Measurements from ENCODE around the gene EPHA4.

Gene EPHA4

DNA sequence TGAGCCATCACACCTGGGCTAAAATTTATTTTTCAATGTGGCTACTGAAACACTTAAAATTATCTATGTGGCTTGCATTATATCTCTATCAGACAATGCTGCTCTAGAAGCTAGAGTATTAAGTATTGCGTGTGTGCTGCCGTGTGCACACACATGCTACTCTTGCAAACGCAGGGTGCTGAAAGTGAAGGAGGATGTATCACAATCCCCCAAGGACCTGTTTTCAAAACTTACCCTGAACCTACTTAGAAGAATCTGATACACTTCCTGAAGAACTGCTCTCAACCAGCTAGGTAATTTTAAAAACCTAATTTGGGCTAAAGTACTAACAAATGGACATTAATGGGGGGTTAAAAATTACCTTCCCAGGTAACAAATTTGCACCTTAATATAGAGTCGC, 66.5 kb downstream of the EPHA4 start:
- Histone ChIP-seq H3K4me1 (ENCODE audit: control insufficient read depth, insufficient read depth, low read length, poor library complexity, severe bottlenecking) (peaks cover 16% of the 10 kb centered on the region), H3K27ac (ENCODE audit: low read depth, low read length, severe bottlenecking) (no peak overlapping the region), H3K4me3 (ENCODE audit: extremely low read depth, insufficient read depth, low read length, poor library complexity, severe bottlenecking) (no peak overlapping the region), H3K9me3 (ENCODE audit: control insufficient read depth, low read length) (no peaks in the 10 kb centered on the region), H3K36me3 (ENCODE audit: control insufficient read depth, insufficient read depth, low read length) (no peaks in the 10 kb centered on the region)
- WGBS, 2 experiments (ENCODE audit: insufficient coverage in 2 of 2), result 89% methylated on average over 4 of the region's 4 CpGs; no CpG with 5 or more reads in 1 of the 2 experiments

DNA sequence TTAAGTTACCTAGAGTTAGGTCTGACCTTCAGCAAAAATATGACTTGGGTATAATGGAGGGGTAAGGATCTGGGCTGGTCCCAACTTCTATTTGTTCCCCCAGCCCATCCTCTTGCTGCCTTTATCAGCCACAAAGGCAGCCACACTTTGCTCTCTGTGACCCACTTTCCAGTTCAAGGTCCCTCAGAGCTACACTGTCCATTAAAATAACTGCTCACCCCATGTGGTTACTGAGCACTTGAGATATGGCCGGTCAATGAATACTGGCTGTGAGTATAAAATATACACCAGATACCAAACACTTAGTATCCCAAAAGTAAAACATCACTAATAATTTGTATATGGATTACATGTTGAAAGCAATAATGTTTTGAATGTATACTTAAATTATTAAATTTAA, 67.2 kb downstream of the EPHA4 start:
- WGBS, 2 experiments (ENCODE audit: insufficient coverage in 2 of 2), result no CpG with 5 or more reads among the region's 1 CpG
- H3K4me3 ChIP-seq (ENCODE audit: extremely low read depth, insufficient read depth, low read length, poor library complexity, severe bottlenecking), result no peak overlapping the region
- no peaks in the 10 kb centered on the region for H3K9me3 ChIP-seq (ENCODE audit: control insufficient read depth, low read length)
- H3K36me3 ChIP-seq (ENCODE audit: control insufficient read depth, insufficient read depth, low read length), result no peaks in the 10 kb centered on the region
- no peak overlapping the region for H3K27ac ChIP-seq (ENCODE audit: low read depth, low read length, severe bottlenecking)
- peaks cover 16% of the 10 kb centered on the region for H3K4me1 ChIP-seq (ENCODE audit: control insufficient read depth, insufficient read depth, low read length, poor library complexity, severe bottlenecking)

DNA sequence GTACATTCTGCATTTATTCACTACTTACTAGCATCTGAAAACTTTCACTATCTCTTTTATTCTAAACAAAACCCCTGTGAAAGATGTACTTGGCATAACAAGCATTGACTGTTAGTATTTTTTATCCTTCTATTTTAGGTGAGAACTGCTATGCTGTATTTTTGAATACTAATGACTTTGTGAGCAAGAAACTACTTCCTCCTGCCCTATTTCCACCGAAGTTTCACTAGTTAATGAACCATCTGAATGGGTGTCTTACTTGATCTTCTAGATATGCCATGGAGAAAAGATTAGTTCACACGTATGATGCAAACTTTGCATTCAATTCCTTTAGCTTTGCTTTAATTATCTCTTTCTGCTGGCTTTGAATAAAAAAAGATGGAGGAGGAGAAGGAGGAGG, 68.1 kb downstream of the EPHA4 start:
- peaks cover 16% of the 10 kb centered on the region for H3K4me1 ChIP-seq (ENCODE audit: control insufficient read depth, insufficient read depth, low read length, poor library complexity, severe bottlenecking)
- no peak overlapping the region for H3K4me3 ChIP-seq (ENCODE audit: extremely low read depth, insufficient read depth, low read length, poor library complexity, severe bottlenecking)
- 50% methylated on average over 1 of the region's 2 CpGs; no CpG with 5 or more reads in 1 of the 2 experiments for WGBS, 2 experiments (ENCODE audit: insufficient coverage in 2 of 2)
- no peak overlapping the region for H3K27ac ChIP-seq (ENCODE audit: low read depth, low read length, severe bottlenecking)
- H3K9me3 ChIP-seq (ENCODE audit: control insufficient read depth, low read length), result no peaks in the 10 kb centered on the region
- no peaks in the 10 kb centered on the region for H3K36me3 ChIP-seq (ENCODE audit: control insufficient read depth, insufficient read depth, low read length)

DNA sequence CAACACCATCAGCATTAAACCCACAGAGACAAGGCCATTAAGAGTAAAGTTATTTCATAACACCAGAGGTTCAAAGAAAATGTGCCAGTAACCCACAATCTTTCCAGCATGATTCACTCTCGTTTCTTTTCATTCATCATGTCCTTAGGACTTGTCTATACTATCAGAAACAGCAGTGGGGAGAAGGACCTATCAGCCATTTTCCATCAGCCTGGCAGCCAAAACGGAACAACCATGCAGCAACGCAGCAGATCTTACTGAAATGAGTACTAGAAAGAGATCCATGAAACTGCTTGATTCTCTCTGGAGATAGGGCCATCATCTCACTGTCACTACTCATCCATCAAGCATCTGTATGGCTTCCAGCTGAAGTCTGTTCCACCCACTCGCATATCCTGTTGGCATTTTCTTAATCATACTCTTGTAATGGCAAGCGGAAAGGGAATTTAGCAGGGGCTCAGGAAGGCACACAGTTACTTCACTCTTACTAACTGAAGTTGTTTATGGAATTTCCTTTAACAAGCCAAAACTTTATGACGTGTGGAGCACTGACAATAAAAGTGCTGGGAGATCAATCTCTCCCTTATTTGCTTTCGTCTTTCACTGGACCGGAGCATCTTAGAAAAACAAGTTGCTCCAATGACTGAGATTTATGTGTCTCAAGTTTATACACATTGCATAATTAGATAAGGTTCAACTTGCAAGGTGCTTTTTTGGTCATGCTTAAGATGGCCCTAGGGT, 69.7 kb downstream of the EPHA4 start:
- Histone ChIP-seq H3K27ac (ENCODE audit: low read depth, low read length, severe bottlenecking) (peak overlapping the region; percentile 3), H3K9me3 (ENCODE audit: control insufficient read depth, low read length) (no peaks in the 10 kb centered on the region), H3K4me1 (ENCODE audit: control insufficient read depth, insufficient read depth, low read length, poor library complexity, severe bottlenecking) (peaks cover 16% of the 10 kb centered on the region), H3K36me3 (ENCODE audit: control insufficient read depth, insufficient read depth, low read length) (no peaks in the 10 kb centered on the region), H3K4me3 (ENCODE audit: extremely low read depth, insufficient read depth, low read length, poor library complexity, severe bottlenecking) (no peak overlapping the region)
- 88 to 92% methylated on average over 3 to 4 of the region's 8 CpGs for WGBS, 2 experiments (ENCODE audit: insufficient coverage in 2 of 2)

DNA sequence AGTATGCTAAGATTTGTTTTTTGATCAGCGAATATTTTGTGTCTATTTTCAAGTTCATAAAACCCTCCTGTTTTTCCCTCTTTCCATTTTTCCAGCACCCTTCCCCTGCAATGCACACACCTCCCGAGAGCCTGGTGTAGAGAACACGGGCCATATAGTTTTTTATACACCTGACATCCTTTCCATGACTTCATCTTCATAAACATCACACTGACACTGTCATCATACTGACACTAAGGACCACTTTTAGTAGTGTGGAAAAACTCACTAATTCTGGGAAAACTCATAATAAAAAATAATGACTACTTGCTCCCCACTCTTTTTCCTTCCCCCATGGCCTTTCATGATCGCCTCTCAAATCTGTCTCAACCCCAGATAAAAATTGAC, 70.2 kb downstream of the EPHA4 start:
- 93 to 100% methylated on average over 3 of the region's 4 CpGs for WGBS, 2 experiments (ENCODE audit: insufficient coverage in 2 of 2)
- no peaks in the 10 kb centered on the region for H3K9me3 ChIP-seq (ENCODE audit: control insufficient read depth, low read length)
- no peak overlapping the region for H3K4me3 ChIP-seq (ENCODE audit: extremely low read depth, insufficient read depth, low read length, poor library complexity, severe bottlenecking)
- no peaks in the 10 kb centered on the region for H3K36me3 ChIP-seq (ENCODE audit: control insufficient read depth, insufficient read depth, low read length)
- peaks cover 16% of the 10 kb centered on the region for H3K4me1 ChIP-seq (ENCODE audit: control insufficient read depth, insufficient read depth, low read length, poor library complexity, severe bottlenecking)
- peak overlapping the region; percentile 3 for H3K27ac ChIP-seq (ENCODE audit: low read depth, low read length, severe bottlenecking)

DNA sequence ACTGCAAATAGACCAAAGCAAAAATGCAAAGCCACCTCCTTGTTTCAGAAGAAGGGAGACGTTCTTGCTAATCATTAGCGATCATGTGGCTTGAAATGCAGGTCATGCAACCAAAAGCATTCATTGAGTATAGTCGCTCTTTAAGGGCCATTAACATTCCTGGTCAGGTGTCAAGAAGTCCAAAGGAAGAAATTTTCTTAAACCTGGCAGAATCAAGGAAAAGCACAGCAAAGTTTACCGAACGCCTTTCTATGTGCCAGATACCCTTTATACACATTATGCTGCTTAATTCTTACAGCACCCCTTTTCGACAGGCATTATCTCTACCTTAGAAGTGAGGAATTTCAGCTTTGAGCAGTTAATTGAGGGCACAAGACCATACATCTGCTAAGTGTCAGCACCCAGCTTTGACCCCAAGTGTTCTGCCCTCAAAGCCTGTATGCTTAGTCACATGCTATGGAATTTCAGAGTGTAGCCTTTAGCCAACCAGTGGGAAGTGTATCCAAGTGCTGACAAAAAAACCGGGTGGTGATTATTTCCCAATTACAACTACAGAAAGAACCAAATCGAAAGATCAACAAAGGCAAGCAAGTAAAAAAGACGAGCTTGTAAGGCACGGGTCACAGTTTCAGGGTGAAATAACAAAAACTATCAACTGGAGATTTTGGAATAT, 70.8 kb downstream of the EPHA4 start:
- WGBS, 2 experiments (ENCODE audit: insufficient coverage in 2 of 2), result 87 to 90% methylated on average over 7 to 10 of the region's 10 CpGs

DNA sequence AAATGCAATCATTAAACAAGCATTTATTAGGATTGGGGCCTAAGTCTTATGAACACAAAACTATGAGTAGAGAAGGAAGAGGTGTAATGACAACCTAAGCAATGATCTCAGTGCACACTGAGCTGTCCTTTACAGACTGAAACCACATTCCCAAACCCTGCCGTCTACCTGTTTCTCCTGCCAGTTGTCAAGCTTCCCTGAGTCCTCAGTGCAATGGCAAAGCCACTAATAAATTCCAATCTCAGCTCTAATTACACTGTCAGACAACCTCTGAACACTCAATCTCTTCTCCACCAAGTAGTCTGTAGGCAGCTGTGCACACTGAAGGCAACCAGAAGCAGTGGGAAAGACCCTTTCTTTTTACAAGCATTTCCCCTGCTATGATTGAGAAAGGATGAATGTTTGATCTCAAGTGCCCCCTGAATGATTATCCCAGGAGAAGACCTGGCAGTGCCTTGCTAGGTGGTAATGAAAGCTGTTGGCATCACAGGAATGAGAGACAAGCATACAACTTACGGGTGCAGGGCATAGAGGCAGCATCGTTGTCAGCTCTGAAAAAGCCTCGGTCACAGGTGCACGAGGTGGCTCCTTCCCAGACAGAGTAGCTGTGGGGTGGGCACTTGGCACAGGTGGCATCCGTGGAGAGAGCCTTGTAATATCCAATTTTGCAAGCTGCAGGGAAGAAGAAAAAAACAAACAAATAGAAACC, 71.4 kb downstream of the EPHA4 start:
- H3K9me3 ChIP-seq (ENCODE audit: control insufficient read depth, low read length), result no peaks in the 10 kb centered on the region
- no peaks in the 10 kb centered on the region for H3K36me3 ChIP-seq (ENCODE audit: control insufficient read depth, insufficient read depth, low read length)
- peaks cover 20% of the 10 kb centered on the region for H3K4me1 ChIP-seq (ENCODE audit: control insufficient read depth, insufficient read depth, low read length, poor library complexity, severe bottlenecking)
- 91 to 96% methylated on average over 4 to 5 of the region's 6 CpGs for WGBS, 2 experiments (ENCODE audit: insufficient coverage in 2 of 2)
- H3K4me3 ChIP-seq (ENCODE audit: extremely low read depth, insufficient read depth, low read length, poor library complexity, severe bottlenecking), result no peak overlapping the region
- H3K27ac ChIP-seq (ENCODE audit: low read depth, low read length, severe bottlenecking), result no peak overlapping the region

More for the DNA sequence above, 70.8 kb downstream of the EPHA4 start:
- Histone ChIP-seq H3K36me3 (ENCODE audit: control insufficient read depth, insufficient read depth, low read length) (no peaks in the 10 kb centered on the region), H3K9me3 (ENCODE audit: control insufficient read depth, low read length) (no peaks in the 10 kb centered on the region), H3K4me1 (ENCODE audit: control insufficient read depth, insufficient read depth, low read length, poor library complexity, severe bottlenecking) (peaks cover 16% of the 10 kb centered on the region), H3K4me3 (ENCODE audit: extremely low read depth, insufficient read depth, low read length, poor library complexity, severe bottlenecking) (no peak overlapping the region), H3K27ac (ENCODE audit: low read depth, low read length, severe bottlenecking) (peak overlapping the region; percentile 23)

DNA sequence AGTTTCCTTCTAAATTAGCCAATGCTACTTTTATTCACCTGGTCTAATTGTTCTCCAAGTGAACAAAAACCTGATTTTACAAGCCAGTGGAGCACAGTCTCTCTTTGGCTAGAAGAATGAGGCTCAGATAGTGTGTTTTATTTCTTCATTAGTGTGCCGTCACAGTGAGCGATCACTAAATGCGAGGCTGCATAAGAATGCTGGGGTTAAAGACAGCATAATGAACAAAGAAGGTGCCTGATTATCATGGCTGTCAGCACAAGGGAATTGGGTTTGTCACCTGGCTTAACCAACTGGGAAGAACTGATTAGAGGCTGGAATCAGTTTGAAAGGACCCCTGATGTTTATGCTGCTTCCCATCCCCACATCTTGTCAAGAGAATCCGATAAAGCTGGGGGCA, 76.4 kb downstream of the EPHA4 start:
- no peaks in the 10 kb centered on the region for H3K9me3 ChIP-seq (ENCODE audit: control insufficient read depth, low read length)
- peaks cover 9% of the 10 kb centered on the region for H3K4me1 ChIP-seq (ENCODE audit: control insufficient read depth, insufficient read depth, low read length, poor library complexity, severe bottlenecking)
- WGBS, 2 experiments (ENCODE audit: insufficient coverage in 2 of 2), result 74 to 86% methylated on average over 3 to 4 of the region's 4 CpGs
- H3K36me3 ChIP-seq (ENCODE audit: control insufficient read depth, insufficient read depth, low read length), result no peaks in the 10 kb centered on the region
- H3K4me3 ChIP-seq (ENCODE audit: extremely low read depth, insufficient read depth, low read length, poor library complexity, severe bottlenecking), result no peak overlapping the region
- H3K27ac ChIP-seq (ENCODE audit: low read depth, low read length, severe bottlenecking), result no peak overlapping the region

DNA sequence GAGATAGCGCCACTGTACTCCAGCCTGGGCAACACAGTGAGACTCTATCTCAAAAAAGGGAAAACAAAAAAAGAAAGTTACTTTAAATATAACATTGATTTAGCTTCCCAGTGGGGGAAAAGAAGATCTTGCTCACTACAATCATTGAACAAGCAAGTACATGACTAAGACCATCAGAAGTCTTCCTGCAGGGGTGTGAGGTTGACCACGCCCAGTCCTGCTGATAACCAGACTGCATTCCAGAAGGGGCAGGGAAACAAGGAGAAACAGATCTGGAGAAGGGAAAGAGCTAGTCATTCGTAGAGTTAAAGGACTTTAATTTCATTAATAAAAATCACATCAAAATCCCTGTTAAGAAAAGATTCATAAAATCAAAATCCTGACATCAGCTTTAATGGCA, 77.5 kb downstream of the EPHA4 start:
- no peak overlapping the region for H3K27ac ChIP-seq (ENCODE audit: low read depth, low read length, severe bottlenecking)
- 100% methylated on average over 2 of the region's 3 CpGs; no CpG with 5 or more reads in 1 of the 2 experiments for WGBS, 2 experiments (ENCODE audit: insufficient coverage in 2 of 2)
- no peak overlapping the region for H3K4me3 ChIP-seq (ENCODE audit: extremely low read depth, insufficient read depth, low read length, poor library complexity, severe bottlenecking)
- H3K4me1 ChIP-seq (ENCODE audit: control insufficient read depth, insufficient read depth, low read length, poor library complexity, severe bottlenecking), result peaks cover 9% of the 10 kb centered on the region
- H3K36me3 ChIP-seq (ENCODE audit: control insufficient read depth, insufficient read depth, low read length), result no peaks in the 10 kb centered on the region
- no peaks in the 10 kb centered on the region for H3K9me3 ChIP-seq (ENCODE audit: control insufficient read depth, low read length)

DNA sequence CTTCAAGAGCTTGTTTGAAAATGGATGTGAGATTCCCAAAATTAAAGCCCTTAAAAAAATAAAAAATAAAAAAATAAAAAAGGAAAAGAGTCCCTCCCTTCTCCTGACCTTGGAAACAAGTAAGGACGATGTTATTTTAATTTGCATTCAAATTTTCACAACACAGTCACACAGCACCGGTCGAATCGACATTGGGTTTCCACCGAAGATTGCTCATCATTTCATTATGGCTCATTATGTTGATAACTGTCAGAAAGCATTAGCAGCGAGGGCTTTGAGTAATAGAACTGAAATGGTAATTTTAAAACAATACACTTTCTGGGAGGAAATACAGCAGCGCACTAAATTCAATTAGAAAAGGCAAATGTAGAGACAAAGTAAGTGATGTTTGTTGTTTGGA, 78.7 kb downstream of the EPHA4 start:
- Histone ChIP-seq H3K9me3 (ENCODE audit: control insufficient read depth, low read length) (no peaks in the 10 kb centered on the region), H3K4me3 (ENCODE audit: extremely low read depth, insufficient read depth, low read length, poor library complexity, severe bottlenecking) (no peak overlapping the region), H3K4me1 (ENCODE audit: control insufficient read depth, insufficient read depth, low read length, poor library complexity, severe bottlenecking) (peaks cover 9% of the 10 kb centered on the region), H3K36me3 (ENCODE audit: control insufficient read depth, insufficient read depth, low read length) (no peaks in the 10 kb centered on the region), H3K27ac (ENCODE audit: low read depth, low read length, severe bottlenecking) (no peak overlapping the region)
- 90% methylated on average over 2 of the region's 7 CpGs; no CpG with 5 or more reads in 1 of the 2 experiments for WGBS, 2 experiments (ENCODE audit: insufficient coverage in 2 of 2)
